SU-DHL-6 (cell line): ENCODE data around the gene PLXDC1.

Source experiments
- H2AFZ ChIP-seq: fragments of 200-600 bp; sonication (generic); 2 replicates; pipeline ENCODE4 v1.6.1; 2014; ENCODE audit warnings: low read depth, mild to moderate bottlenecking, moderate library complexity, mixed read lengths, antibody characterized with exemption, low read length; ENCODE audit not compliant: severe bottlenecking
- H3F3A ChIP-seq: fragments of 200-600 bp; shearing (Covaris generic); 2 replicates; pipeline ENCODE4 v1.6.0; 2016; ENCODE audit warnings: antibody characterized with exemption, mild to moderate bottlenecking; ENCODE audit not compliant: insufficient read depth
- H3K27ac ChIP-seq: fragments of 200-600 bp; sonication (generic); 2 replicates; pipeline ENCODE4 v1.5.1; 2016; ENCODE audit warnings: low read depth, mild to moderate bottlenecking, low read length, moderate library complexity, mixed read lengths
- H3K27me3 ChIP-seq: fragments of 200-600 bp; sonication (generic), shearing (Covaris generic); 2 replicates; pipeline ENCODE4 v1.6.0; 2014; ENCODE audit warnings: mild to moderate bottlenecking, low read length
- H3K36me3 ChIP-seq: fragments of 200-600 bp; sonication (generic); 2 replicates; pipeline ENCODE4 v1.6.1; 2014; ENCODE audit warnings: mild to moderate bottlenecking, low read length, mixed read lengths
- H3K4me2 ChIP-seq: fragments of 300-600, 200-600 bp; shearing (Covaris generic), sonication (generic); 2 replicates; pipeline ENCODE4 v1.6.0; 2014; ENCODE audit warnings: low read length, low read depth, mild to moderate bottlenecking; ENCODE audit not compliant: poor library complexity, severe bottlenecking
- H3K4me3 ChIP-seq: fragments of 200-600 bp; sonication (generic); 2 replicates; pipeline ENCODE4 v1.5.1; 2014; ENCODE audit warnings: antibody characterized with exemption, low read length, mild to moderate bottlenecking, mixed read lengths; ENCODE audit not compliant: insufficient read depth, poor library complexity, severe bottlenecking
- H3K79me2 ChIP-seq: fragments of 200-600 bp; sonication (generic); 2 replicates; pipeline ENCODE4 v1.6.1; 2014; ENCODE audit warnings: mild to moderate bottlenecking, low read length, moderate library complexity; ENCODE audit not compliant: insufficient read depth
- H3K9ac ChIP-seq: fragments of 200-600 bp; sonication (generic); 2 replicates; pipeline ENCODE4 v1.7.0; 2014; ENCODE audit warnings: mild to moderate bottlenecking, low read length
- H3K9me2 ChIP-seq: fragments of 200-600 bp; sonication (generic); replicated peaks from 2 replicates; pipeline ENCODE4 v1.6.1; 2014; ENCODE audit warnings: low read length; ENCODE audit not compliant: insufficient read depth
- H3K9me3 ChIP-seq: fragments of 200-600 bp; sonication (generic); 2 replicates; pipeline ENCODE4 v1.6.1; 2014; ENCODE audit warnings: low read length, mixed read lengths; ENCODE audit not compliant: insufficient read depth
- H4K20me1 ChIP-seq: fragments of 200-600 bp; sonication (generic); 2 replicates; pipeline ENCODE4 v1.6.1; 2014; ENCODE audit warnings: low read depth, mild to moderate bottlenecking, antibody characterized with exemption, low read length, moderate library complexity, mixed read lengths
- EZH2phosphoT487 ChIP-seq: fragments of 200-600 bp; sonication (generic), shearing (Covaris generic); conservative IDR thresholded peaks from 2 replicates; pipeline ENCODE4 v1.6.1; 2018; ENCODE audit warnings: mild to moderate bottlenecking, antibody characterized with exemption, low read length, moderate library complexity, mixed read lengths
- TF ChIP-seq, protein P1 (sequence below): fragments of 200-600 bp; sonication (generic); IDR thresholded peaks from one replicate; pipeline ENCODE4 v1.5.1; 2017; ENCODE audit warnings: antibody characterized with exemption, mild to moderate bottlenecking, low read length, moderate library complexity; ENCODE audit not compliant: insufficient read depth, poor library complexity, severe bottlenecking

Gene PLXDC1

DNA sequence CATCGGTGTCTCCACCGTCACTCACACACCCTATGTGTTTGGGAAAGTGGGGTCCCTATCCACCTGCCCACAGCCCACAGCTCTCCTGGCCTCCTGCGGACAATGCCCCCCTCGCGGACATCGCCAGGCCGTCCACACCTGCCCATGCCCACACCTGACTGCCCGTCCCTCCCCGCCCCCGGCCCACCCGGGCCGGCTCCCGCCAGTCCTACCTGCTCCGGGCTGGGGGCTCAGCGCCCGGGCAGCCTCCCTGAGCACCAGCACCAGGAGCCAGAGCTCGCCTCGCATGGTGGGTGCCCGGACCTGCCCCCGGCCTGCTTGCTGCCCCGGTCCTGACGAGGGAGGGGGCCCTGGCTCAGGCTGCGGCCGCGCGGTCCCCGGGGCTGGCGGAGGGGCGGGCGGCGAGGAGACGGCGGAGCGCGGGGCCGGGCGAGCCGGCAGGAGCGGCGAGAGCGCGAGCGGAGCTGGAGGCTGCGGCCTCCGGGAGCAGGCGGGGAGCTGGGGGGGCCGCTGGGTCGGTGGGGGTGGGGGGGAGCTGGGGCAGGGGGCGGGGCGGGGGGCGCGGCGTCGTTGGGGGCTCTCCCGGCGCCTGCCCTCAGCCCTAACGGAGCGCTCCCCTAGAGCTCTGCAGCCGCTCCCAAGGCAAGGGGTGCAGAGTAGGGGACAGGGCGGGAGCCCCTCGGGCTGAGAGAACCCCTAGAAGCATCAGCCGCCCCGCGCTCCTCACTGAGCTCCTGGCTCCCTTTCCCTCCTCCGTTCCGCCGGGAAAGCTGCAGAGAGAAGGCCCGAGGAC is at the start of gene PLXDC1:
TSS of gene PLXDC1 (minus strand) at position 488 of the 793 bp plus-strand sequence. CDS start at position 288, 200 bp downstream.
- Histone ChIP-seq H2AFZ (no peak within 1 kb of the TSS), H3K36me3 (no peaks in the 10 kb centered on the region), H3K9me2 (no peaks in the 10 kb centered on the region), H4K20me1 (no peaks in the 10 kb centered on the region), H3K4me3 (no peak within 1 kb of the TSS), H3K9ac (no peak within 1 kb of the TSS), H3K27ac (no peak within 1 kb of the TSS), H3K4me2 (peak within 1 kb of the TSS; percentile 73), H3K9me3 (no peaks in the 10 kb centered on the region), H3K27me3 (no peaks in the 10 kb centered on the region), H3F3A (no peaks in the 10 kb centered on the region), H3K79me2 (no peaks in the 10 kb centered on the region)
- TF ChIP-seq, protein P1, sequence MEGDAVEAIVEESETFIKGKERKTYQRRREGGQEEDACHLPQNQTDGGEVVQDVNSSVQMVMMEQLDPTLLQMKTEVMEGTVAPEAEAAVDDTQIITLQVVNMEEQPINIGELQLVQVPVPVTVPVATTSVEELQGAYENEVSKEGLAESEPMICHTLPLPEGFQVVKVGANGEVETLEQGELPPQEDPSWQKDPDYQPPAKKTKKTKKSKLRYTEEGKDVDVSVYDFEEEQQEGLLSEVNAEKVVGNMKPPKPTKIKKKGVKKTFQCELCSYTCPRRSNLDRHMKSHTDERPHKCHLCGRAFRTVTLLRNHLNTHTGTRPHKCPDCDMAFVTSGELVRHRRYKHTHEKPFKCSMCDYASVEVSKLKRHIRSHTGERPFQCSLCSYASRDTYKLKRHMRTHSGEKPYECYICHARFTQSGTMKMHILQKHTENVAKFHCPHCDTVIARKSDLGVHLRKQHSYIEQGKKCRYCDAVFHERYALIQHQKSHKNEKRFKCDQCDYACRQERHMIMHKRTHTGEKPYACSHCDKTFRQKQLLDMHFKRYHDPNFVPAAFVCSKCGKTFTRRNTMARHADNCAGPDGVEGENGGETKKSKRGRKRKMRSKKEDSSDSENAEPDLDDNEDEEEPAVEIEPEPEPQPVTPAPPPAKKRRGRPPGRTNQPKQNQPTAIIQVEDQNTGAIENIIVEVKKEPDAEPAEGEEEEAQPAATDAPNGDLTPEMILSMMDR = no peak
- no peak for TF ChIP-seq EZH2phosphoT487

DNA sequence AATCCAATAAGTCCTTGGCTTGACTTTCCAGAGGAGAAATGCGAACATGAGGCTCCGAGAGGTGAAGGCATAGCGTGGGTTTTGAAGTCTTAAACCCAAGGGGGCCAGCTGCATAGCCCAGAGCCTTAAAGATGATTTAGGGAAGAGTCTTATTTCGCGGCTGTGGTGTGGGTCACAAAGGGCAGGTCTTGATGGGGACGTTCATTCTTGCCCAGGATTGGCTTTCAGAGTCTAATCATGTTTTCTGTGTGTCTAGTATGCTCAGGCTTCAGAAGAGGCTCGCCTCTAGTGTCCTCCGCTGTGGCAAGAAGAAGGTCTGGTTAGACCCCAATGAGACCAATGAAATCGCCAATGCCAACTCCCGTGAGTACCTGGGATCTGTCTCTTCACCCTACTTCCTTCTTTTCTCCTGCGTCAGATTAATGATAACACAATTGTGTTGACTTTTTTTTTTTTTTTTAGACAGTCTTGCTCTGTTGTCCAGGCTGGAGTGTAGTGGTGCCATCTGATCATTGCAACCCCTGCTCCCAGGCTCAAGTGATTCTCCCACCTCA is 49.6 kb upstream of the PLXDC1 start:
- peaks cover 65% of the 10 kb centered on the region for H3F3A ChIP-seq
- TF ChIP-seq EZH2phosphoT487 = no peak
- TF ChIP-seq, protein P1 = no peak
- no peaks in the 10 kb centered on the region for H3K27me3 ChIP-seq
- H3K36me3 ChIP-seq = peaks cover 28% of the 10 kb centered on the region
- H3K4me3 ChIP-seq = peak overlapping the region; percentile 98
- H3K27ac ChIP-seq = peak overlapping the region; percentile 91
- no peaks in the 10 kb centered on the region for H3K9me3 ChIP-seq
- peak overlapping the region; percentile 98 for H3K4me2 ChIP-seq
- peaks cover 36% of the 10 kb centered on the region for H3K79me2 ChIP-seq
- H4K20me1 ChIP-seq = peaks cover 6% of the 10 kb centered on the region; the same call in 1 of the 2 replicates
- no peak overlapping the region for H2AFZ ChIP-seq
- no peaks in the 10 kb centered on the region for H3K9me2 ChIP-seq
- H3K9ac ChIP-seq = peak overlapping the region; percentile 96

DNA sequence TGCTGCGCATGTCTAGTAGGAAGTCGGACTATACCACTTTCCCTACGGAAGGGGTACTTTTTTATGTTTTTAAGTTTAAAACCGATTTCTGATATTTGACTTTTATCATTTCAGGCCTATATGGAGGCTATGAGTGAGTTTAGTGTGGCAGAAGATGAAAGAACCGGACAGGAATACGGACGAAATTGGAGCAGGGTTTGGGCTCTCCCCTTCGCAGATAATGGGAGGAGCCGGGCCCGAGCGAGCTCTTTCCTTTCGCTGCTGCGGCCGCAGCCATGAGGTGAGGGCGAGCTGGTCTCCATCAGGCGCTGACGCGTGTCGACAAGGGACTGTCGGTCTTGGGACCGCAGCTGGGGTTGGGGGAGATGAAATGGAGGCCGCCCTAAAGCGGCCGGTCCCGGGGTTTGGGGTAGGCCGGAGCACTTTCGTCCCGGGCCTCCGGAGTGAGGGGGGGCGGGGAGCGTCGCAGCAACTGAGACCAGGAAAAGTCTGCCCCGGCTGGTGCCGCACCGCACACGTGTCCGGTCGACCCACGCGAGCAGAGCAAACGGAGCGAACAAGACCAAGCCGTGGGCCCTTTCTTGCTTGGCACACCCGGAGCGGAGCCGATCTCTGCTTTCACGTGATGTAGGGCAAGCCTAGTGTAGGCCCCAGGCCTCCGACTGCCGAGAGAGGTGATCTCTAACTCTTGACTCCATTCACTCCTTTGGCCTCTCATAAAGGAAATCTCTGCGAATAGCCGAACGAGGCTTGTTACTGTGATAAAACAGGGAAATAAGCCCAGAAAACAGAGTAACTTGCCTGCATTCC is 48.8 kb upstream of the PLXDC1 start, which contains the start of gene RPL19:
TSS of gene RPL19 (plus strand) at position 214 of the 810 bp plus-strand sequence. CDS start at position 276, 62 bp downstream.
- Histone ChIP-seq H3K9me2 (no peaks in the 10 kb centered on the region), H3F3A (peaks cover 61% of the 10 kb centered on the region), H4K20me1 (peaks cover 6% of the 10 kb centered on the region; the same call in 1 of the 2 replicates), H3K9me3 (no peaks in the 10 kb centered on the region), H3K27ac (peak within 1 kb of the TSS; percentile 91), H2AFZ (peak within 1 kb of the TSS; percentile 76), H3K36me3 (peaks cover 28% of the 10 kb centered on the region), H3K27me3 (no peaks in the 10 kb centered on the region), H3K9ac (peak within 1 kb of the TSS; percentile 96), H3K4me2 (peak within 1 kb of the TSS; percentile 98), H3K79me2 (peaks cover 37% of the 10 kb centered on the region), H3K4me3 (peak within 1 kb of the TSS; percentile 98)
- TF ChIP-seq EZH2phosphoT487 = no peak
- TF ChIP-seq, protein P1 = no peak
